BLaER1 treated with 17β-estradiol and CSF1 and Interleukin-3, amounts not matched to agents 10 nM and 100 nM (cell line): ENCODE data around the gene TRPM1.

Experiments used
- H3K27ac ChIP-seq, 11 experiments: shearing (Covaris generic); formaldehyde crosslinking; 2 replicates each; pipeline ENCODE4 v1.8.1; 2022
- H3K27me3 ChIP-seq, 11 experiments: shearing (Covaris generic); formaldehyde crosslinking; 2 replicates each; pipeline ENCODE4 v1.8.1; 2022
- H3K36me3 ChIP-seq, 11 experiments: shearing (Covaris generic); formaldehyde crosslinking; 2 replicates each; pipeline ENCODE4 v1.8.1; 2022
- H3K4me1 ChIP-seq, 10 experiments: shearing (Covaris generic); formaldehyde crosslinking; 2 replicates each; pipeline ENCODE4 v1.8.1; 2022
- H3K4me2 ChIP-seq, 11 experiments: shearing (Covaris generic); formaldehyde crosslinking; 2 replicates each; pipeline ENCODE4 v1.8.1; 2022
- H3K4me3 ChIP-seq, 10 experiments: shearing (Covaris generic); formaldehyde crosslinking; 2 replicates each; pipeline ENCODE4 v1.8.1; 2022
- H3K9ac ChIP-seq, 11 experiments: shearing (Covaris generic); formaldehyde crosslinking; 2 replicates each; pipeline ENCODE4 v1.8.1; 2022
- H3K9me3 ChIP-seq, 11 experiments: shearing (Covaris generic); formaldehyde crosslinking; replicated peaks in 1 of 11; 2 replicates each; pipeline ENCODE4 v1.8.1; 2022
- H4K20me1 ChIP-seq, 11 experiments: shearing (Covaris generic); formaldehyde crosslinking; 2 replicates each; pipeline ENCODE4 v1.8.1; 2022
- Cebpa-rat ChIP-seq, 11 experiments: shearing (Covaris generic); IDR thresholded peaks; 2 replicates each; pipeline ENCODE4 v1.8.1; 2022

The TRPM1 gene

DNA sequence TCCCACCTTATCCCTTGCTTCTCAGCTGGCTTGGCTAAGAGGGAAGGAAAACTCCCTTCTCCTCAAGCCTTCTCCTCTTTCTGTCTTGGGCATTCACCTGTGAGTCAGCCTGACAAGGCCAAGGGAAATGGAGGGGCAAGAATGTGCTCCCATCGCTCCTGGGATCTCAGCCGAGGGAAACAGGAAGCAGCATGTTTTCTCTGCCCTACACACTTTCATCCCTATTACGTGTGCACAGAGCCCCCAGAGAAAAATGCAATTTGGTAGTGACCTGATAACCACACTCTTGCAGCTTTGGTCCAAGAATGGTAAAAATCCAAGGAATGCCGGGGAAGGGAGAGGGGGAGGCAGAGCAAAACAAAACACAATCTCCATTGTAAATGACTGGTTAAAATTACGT is 77.2 kb downstream of the TRPM1 start:
- Histone ChIP-seq H3K27me3 (no peaks in the 10 kb centered on the region), H3K4me2 (no peak overlapping the region), H3K4me3 (no peak overlapping the region), H3K9ac (no peak overlapping the region), H3K4me1 (peaks cover 0 to 11% (median 8%) of the 10 kb centered on the region in 10 experiments; a peak in 12 of 20 replicates), H3K27ac (no peak overlapping the region), H3K36me3 (no peaks in the 10 kb centered on the region), H4K20me1 (no peaks in the 10 kb centered on the region), H3K9me3 (peaks cover 0 to 3% (median 0%) of the 10 kb centered on the region in 11 experiments; a peak in 2 of 22 replicates)
- no peak for TF ChIP-seq Cebpa-rat (IDR thresholded peaks at IDR 0.05)

DNA sequence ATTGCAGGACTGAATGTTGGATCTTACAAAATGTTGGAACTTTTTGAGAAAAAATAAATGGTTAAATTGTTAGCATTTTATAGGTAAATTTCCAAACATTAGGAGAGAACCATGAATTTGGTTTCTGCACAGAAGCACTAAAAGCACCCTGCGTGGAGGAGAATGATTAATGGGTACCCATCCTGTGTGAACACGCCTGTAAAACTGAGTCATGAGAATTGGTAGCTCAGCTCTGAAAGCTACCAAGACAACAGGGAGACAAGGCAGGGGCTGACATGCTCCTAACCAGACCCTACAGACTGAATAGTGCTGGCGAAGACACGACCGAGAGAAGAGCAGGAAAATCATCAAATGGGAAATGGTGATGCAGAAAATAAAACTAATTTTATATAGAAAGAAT is 77.7 kb downstream of the TRPM1 start:
- Histone ChIP-seq H4K20me1 (no peaks in the 10 kb centered on the region), H3K9ac (no peak overlapping the region), H3K4me2 (no peak overlapping the region), H3K27ac (no peak overlapping the region), H3K4me1 (peaks cover 0 to 11% (median 8%) of the 10 kb centered on the region in 10 experiments; a peak in 12 of 20 replicates), H3K36me3 (no peaks in the 10 kb centered on the region), H3K9me3 (peaks cover 0 to 3% (median 0%) of the 10 kb centered on the region in 11 experiments; a peak in 2 of 22 replicates), H3K4me3 (no peak overlapping the region), H3K27me3 (no peaks in the 10 kb centered on the region)
- TF ChIP-seq Cebpa-rat (IDR thresholded peaks at IDR 0.05), result no peak

DNA sequence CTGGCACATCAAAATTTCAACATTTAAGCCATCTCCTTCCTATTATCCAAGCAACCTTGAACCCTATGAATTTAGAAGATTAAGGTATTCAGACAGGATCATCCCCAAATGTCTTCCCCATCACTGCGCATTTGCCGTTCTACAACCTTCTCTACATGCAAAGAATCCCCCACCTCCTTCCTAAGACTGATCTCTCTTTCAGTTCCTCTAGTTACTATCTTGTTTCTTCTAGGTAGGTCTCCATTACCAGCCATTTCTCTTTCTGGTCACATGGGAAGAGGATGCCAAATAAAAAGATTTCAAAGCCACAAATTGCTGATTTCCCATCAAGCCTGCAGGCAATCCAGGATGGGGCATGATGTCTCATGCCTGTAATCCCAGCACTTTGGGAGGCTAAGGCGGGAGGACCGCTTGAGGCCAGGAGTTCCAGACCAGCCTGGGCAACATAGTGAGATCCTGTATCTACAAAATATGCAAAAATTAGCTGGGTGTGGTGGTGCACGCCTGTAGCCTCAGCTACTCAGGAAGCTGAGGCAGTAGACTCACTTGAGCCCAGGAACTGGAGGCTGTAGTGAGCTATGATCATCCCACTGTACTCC is 80.4 kb downstream of the TRPM1 start:
- peaks cover 0 to 3% (median 0%) of the 10 kb centered on the region in 11 experiments; a peak in 2 of 22 replicates for H3K9me3 ChIP-seq
- H3K4me2 ChIP-seq, result no peak overlapping the region
- no peaks in the 10 kb centered on the region for H3K36me3 ChIP-seq
- H3K27ac ChIP-seq, result no peak overlapping the region
- H3K27me3 ChIP-seq, result no peaks in the 10 kb centered on the region
- peaks cover 0 to 12% (median 9%) of the 10 kb centered on the region in 10 experiments; a peak in 16 of 20 replicates for H3K4me1 ChIP-seq
- H3K9ac ChIP-seq, result no peak overlapping the region
- TF ChIP-seq Cebpa-rat (IDR thresholded peaks at IDR 0.05), result no peak
- H4K20me1 ChIP-seq, result no peaks in the 10 kb centered on the region
- no peak overlapping the region for H3K4me3 ChIP-seq

DNA sequence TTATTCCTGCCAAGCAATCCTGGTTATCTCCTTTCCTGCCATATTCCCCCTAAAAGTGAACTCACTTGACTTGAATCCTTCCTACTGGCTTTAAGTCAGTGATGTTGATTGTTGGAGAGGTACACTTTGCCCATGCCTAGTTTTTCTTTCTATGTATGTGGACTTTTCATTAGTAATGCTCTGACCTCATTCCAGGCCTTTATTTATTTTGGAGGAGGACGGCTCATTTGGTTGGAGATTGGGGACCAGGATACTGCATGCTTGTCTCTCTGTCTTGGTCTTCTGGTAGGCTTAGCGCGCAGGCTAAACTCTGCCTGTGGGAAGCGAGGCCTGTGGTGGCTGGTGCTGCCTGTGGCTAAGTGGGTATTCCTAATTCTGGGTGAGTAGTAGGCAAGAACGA is 81.0 kb downstream of the TRPM1 start:
- H3K9me3 ChIP-seq, result peaks cover 0 to 3% (median 0%) of the 10 kb centered on the region in 11 experiments; a peak in 2 of 22 replicates
- H3K4me3 ChIP-seq, result no peak overlapping the region
- no peaks in the 10 kb centered on the region for H4K20me1 ChIP-seq
- no peaks in the 10 kb centered on the region for H3K27me3 ChIP-seq
- TF ChIP-seq Cebpa-rat (IDR thresholded peaks at IDR 0.05), result no peak
- H3K4me2 ChIP-seq, result no peak overlapping the region
- no peak overlapping the region for H3K9ac ChIP-seq
- peaks cover 0 to 17% (median 10%) of the 10 kb centered on the region in 10 experiments; a peak in 17 of 20 replicates for H3K4me1 ChIP-seq
- H3K36me3 ChIP-seq, result no peaks in the 10 kb centered on the region
- H3K27ac ChIP-seq, result no peak overlapping the region

DNA sequence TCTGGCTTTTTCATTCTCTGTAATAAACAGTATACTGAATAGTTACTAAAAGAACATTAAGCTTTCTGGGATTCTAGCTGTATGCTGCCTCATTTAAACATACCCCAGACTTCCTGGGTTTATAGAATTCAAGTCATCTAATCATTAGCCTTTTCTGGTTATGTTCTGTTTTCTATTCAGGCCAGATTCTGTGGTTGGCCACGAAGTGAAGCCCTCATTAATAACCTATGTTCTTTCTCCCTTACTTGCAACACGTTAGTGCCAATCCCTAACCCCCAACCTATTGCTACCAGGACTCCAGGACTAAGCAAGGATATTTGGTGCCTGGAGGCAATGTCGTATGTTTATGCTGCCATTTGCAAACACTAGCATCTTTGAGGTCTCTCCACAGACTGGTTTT is 81.5 kb downstream of the TRPM1 start:
- Histone ChIP-seq H3K27ac (no peak overlapping the region), H3K9me3 (peaks cover 0 to 3% (median 0%) of the 10 kb centered on the region in 11 experiments; a peak in 2 of 22 replicates), H3K27me3 (no peaks in the 10 kb centered on the region), H3K4me3 (no peak overlapping the region), H3K36me3 (no peaks in the 10 kb centered on the region), H3K9ac (no peak overlapping the region), H3K4me2 (no peak overlapping the region), H3K4me1 (peaks cover under 1 to 20% (median 11%) of the 10 kb centered on the region in 10 experiments; a peak in 19 of 20 replicates), H4K20me1 (no peaks in the 10 kb centered on the region)
- TF ChIP-seq Cebpa-rat (IDR thresholded peaks at IDR 0.05), result no peak

DNA sequence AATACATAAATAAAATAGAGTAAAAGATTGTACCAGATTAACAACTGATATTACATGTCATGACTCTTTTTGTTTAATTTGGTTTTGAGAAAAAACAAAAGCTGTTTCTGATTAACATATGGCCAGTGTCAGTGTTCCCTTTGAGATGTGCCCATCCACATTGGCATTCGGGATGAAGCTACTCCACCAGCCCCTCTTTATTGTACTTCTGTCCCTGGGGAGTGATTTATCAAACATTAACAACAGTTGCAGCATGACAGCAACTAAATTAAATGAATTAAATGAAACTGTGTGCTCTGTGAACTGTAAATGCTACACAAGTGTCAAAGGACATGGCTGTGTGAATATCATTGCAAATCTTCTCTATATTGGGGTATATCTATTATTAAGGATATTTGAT is 84.2 kb downstream of the TRPM1 start:
- Histone ChIP-seq H4K20me1 (no peaks in the 10 kb centered on the region), H3K9me3 (peaks cover 7 to 12% (median 9%) of the 10 kb centered on the region in 11 experiments), H3K4me3 (no peak overlapping the region), H3K4me2 (no peak overlapping the region), H3K9ac (no peak overlapping the region), H3K27me3 (no peaks in the 10 kb centered on the region), H3K36me3 (no peaks in the 10 kb centered on the region), H3K27ac (no peak overlapping the region), H3K4me1 (peaks cover 11 to 34% (median 15%) of the 10 kb centered on the region in 10 experiments; a peak in 18 of 20 replicates)
- TF ChIP-seq Cebpa-rat (IDR thresholded peaks at IDR 0.05), result no peak

DNA sequence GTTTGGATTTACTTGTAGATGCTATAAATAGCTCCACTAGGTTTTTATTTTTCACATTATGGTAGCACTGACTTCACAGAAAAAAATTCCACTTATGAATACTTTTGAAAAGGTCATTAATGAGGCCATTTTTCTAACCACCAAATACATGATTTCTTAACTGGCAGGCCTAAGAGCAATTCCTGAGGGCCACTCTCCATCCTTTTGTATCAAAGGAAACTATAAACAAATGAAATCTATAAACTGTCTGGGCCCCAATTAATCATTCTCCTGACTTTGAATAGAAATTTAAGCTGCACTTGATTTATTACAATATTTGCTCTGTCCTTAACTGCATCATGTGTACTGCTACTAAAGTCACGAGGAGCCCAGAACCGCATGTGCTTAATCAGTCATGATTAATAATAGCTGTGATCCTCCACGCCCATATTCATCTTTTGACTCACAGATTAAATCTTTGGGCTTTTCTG is 85.0 kb downstream of the TRPM1 start:
- Histone ChIP-seq H3K27me3 (no peaks in the 10 kb centered on the region), H3K36me3 (no peaks in the 10 kb centered on the region; a peak in 1 of 22 replicates), H3K4me2 (0 out of 22 replicates have a peak overlapping the region, but pooled peaks of 2 of the 11 experiments have one; percentile 13 to 70), H3K9ac (no peak overlapping the region), H3K4me3 (no peak overlapping the region), H3K27ac (no peak overlapping the region), H4K20me1 (no peaks in the 10 kb centered on the region), H3K9me3 (peaks cover 16 to 18% (median 17%) of the 10 kb centered on the region in 11 experiments), H3K4me1 (peaks cover 11 to 34% (median 15%) of the 10 kb centered on the region in 10 experiments; a peak in 18 of 20 replicates)
- no peak for TF ChIP-seq Cebpa-rat (IDR thresholded peaks at IDR 0.05)

DNA sequence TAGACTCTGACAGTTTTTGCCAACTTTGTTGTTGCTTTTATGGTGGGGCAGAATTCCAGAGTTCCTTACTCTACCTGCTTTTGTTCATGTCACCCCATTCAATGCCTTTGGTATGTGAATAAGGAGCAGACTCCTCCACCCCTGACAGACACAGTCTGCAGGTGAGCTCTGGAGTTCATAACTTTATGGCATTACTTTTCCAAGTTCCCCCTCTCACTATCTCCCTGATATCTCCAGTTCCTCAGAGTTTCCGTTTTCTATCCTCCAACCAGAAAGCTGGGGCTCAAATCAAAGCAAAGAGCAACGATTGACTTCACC is 87.0 kb downstream of the TRPM1 start:
- Histone ChIP-seq H3K27ac (no peak overlapping the region), H3K4me2 (peak overlapping the region in 9 of 11 experiments; percentile 1 to 70 (median 40); a peak in 16 of 22 replicates), H3K9me3 (peaks cover 19 to 31% (median 22%) of the 10 kb centered on the region in 11 experiments), H3K36me3 (no peaks in the 10 kb centered on the region; a peak in 1 of 22 replicates), H4K20me1 (no peaks in the 10 kb centered on the region), H3K4me3 (no peak overlapping the region), H3K9ac (no peak overlapping the region), H3K4me1 (peaks cover 11 to 34% (median 15%) of the 10 kb centered on the region in 10 experiments; a peak in 18 of 20 replicates), H3K27me3 (no peaks in the 10 kb centered on the region)
- TF ChIP-seq Cebpa-rat (IDR thresholded peaks at IDR 0.05), result no peak

DNA sequence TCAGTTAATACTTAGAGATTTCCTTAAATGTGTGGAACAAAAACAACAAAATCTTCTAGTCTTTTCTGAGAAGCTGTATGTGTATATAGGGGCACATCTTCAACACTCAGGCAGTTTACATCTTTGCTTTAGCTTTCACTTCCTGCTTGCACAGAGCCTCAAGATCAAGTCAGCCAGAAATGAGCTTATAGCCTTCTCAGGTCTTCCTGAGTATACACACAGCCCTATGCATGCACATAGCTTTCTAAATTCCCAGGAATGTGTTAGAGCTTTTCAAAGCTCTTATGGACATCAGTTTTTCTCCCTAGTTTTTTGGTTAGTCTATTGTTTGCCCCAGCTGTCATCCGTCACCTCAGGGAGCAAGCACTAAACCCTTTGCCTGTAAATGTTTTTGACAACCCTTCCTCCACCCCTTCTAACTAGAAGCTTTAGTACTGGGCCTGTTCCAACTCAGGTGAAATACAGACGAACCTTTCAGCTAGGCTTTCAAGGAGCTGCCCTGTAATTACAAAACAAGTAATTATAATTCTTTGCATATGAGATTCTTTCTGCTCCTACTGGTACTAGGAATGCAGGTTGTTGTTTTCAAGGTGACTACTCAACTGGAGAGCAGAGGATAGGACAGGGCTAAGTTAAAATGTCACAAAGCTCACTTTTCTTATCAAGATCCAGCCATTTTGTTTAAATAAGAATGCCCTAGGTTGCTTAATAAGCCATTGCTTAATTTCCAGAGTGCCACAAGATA is 87.5 kb downstream of the TRPM1 start:
- TF ChIP-seq Cebpa-rat (IDR thresholded peaks at IDR 0.05), result no peak
- H3K9me3 ChIP-seq, result peaks cover 19 to 31% (median 22%) of the 10 kb centered on the region in 11 experiments

More for the DNA sequence above, 87.5 kb downstream of the TRPM1 start:
- Histone ChIP-seq H4K20me1 (no peaks in the 10 kb centered on the region), H3K36me3 (no peaks in the 10 kb centered on the region; a peak in 1 of 22 replicates), H3K9ac (no peak overlapping the region), H3K4me3 (no peak overlapping the region), H3K27me3 (no peaks in the 10 kb centered on the region), H3K4me1 (peaks cover 11 to 34% (median 15%) of the 10 kb centered on the region in 10 experiments; a peak in 18 of 20 replicates), H3K4me2 (peak overlapping the region; percentile 1 to 70 (median 38); a peak in 18 of 22 replicates), H3K27ac (0 out of 22 replicates have a peak overlapping the region, but pooled peaks of 1 of the 11 experiments have one; percentile 10)
